Mesothelial cell of epicardium (in vitro differentiated cells): ENCODE results near the gene CUX1. TPM values are rescaled to one million over a fixed set of nuclear protein-coding genes. Genes with fewer than 3 reads are reported as not detected.
A peak's percentile ranks its signal among the peaks of the same experiment; 100 is the strongest.

ENCODE experiments used
- DNase-seq, 2 experiments: peaks; one replicate each; pipeline ENCODE4 v3.0.0; 2021; ENCODE audit warnings: low spot score in 2 of 2; ENCODE audit not compliant: unreplicated experiment in 2 of 2
- H3K27ac Mint-ChIP-seq: 2 replicates; pipeline ENCODE4 v1.8.0; 2021; ENCODE audit warnings: mixed read lengths
- H3K27me3 Mint-ChIP-seq: 2 replicates; pipeline ENCODE4 v1.8.0; 2021; ENCODE audit warnings: low read depth, mixed read lengths
- H3K36me3 Mint-ChIP-seq: 2 replicates; pipeline ENCODE4 v1.8.0; 2021; ENCODE audit warnings: mixed read lengths
- H3K4me1 Mint-ChIP-seq: 2 replicates; pipeline ENCODE4 v1.8.0; 2021; ENCODE audit warnings: mixed read lengths
- H3K4me3 Mint-ChIP-seq: 2 replicates; pipeline ENCODE4 v1.8.0; 2021; ENCODE audit warnings: mild to moderate bottlenecking, moderate library complexity, mixed read lengths
- H3K9me3 Mint-ChIP-seq: 2 replicates; pipeline ENCODE4 v1.8.0; 2021; ENCODE audit warnings: mixed read lengths
- CTCF ChIP-seq: fragments of 200-600 bp; sonication (generic); IDR thresholded peaks from one replicate; pipeline ENCODE4 v1.5.0; 2021; ENCODE audit warnings: antibody characterized with exemption; ENCODE audit not compliant: unreplicated experiment
- total RNA-seq: library from RNA; stranded (reverse); gene quantifications from 3 replicates; pipeline ENCODE4 v1.2.1, GENCODE V29; 2021

CUX1 gene
- total RNA-seq, 1 donor from 2014 or later = 158 TPM

DNA sequence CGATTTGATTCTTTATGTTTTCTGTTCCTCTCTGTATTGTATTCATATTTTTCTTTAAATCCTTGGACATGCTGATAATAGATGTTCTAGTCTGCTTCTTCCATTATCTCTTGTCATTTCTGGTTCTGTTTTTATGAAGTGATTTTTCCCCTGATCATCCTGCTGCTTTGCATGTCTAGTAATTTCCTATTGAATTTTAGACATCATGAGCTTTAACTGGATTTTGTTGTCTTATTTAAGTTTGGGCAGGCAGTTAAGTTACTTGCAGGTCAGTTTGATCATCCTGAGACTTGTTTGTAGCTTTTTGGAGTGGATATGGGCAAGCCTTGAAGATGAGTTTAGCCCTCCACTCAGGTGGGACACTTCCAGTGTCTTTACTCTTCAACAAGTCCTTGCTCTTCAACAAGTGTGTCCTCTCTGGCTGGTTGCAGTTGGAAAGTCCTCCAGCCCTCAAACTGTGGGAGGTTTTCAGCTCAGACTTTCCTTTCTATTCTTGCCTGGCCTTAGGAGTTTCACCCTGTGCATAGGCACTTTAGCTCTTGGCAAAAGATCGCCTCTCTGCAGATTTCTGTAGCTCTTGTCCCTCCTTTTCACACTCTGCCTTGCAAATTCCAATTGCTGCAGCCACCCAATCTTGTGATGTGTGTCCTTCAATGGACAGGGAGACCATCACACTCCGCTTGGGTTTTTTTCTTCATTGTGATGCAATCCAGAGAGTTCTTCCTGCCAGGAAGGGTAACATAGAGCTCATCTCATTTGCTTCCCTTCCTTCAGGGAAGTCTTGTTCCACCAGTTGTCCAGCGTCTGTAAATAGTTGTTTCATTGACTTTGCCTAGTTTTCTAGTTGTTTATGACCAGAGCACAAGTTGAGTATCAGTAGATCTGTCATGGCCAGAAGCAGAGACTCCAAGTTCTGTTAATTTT is 272.0 kb downstream of the CUX1 start:
- H3K9me3 Mint-ChIP-seq = peaks cover 32% of the 10 kb centered on the region
- H3K36me3 Mint-ChIP-seq = peaks cover 44% of the 10 kb centered on the region
- TF ChIP-seq CTCF = no peak
- H3K4me3 Mint-ChIP-seq = no peak overlapping the region
- DNase-seq = no peak
- no peaks in the 10 kb centered on the region for H3K27me3 Mint-ChIP-seq
- peaks cover 12% of the 10 kb centered on the region for H3K4me1 Mint-ChIP-seq
- no peak overlapping the region for H3K27ac Mint-ChIP-seq

DNA sequence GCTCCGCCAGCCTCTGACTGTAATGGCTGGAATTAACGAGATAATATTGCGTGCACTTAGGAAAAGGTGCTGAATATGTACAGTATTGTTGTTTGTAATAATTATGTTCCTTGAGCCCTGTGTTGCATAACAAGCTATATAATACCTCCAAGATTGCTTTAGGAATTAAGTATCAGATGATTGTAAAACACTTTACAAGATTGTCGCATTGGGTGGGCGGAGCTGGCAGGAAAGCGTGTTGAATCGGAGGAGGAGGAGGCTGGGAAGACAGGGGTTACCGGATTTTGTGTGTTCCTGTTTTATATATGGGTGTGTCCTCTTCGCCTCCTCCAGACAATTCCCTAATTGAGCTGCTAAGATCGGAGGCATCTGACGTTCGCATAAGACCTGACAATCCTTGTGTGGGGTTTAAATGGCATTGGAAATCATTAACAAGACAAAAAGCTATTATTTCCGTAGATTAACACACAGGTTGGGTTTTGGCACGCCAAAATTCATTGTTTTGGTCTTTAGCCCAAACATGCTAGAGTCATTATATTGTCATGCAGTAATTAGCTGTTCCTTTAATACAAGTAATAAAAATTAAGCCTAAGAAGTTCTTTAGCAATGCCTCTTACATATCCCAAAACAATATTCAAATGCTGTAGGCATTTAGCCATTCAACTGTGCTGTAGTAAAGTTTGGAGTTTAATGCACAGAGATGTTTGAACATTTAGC is 276.3 kb downstream of the CUX1 start:
- Mint-ChIP-seq H3K27ac (no peak overlapping the region), H3K36me3 (peaks cover 17% of the 10 kb centered on the region), H3K9me3 (peaks cover 13% of the 10 kb centered on the region), H3K4me1 (peaks cover 39% of the 10 kb centered on the region), H3K4me3 (no peak overlapping the region), H3K27me3 (no peaks in the 10 kb centered on the region)
- DNase-seq = no peak
- no peak for TF ChIP-seq CTCF

- Mint-ChIP-seq H3K27ac (peak overlapping the region; percentile 60), H3K4me3 (no peak overlapping the region), H3K9me3 (peaks cover 7% of the 10 kb centered on the region), H3K4me1 (peaks cover 39% of the 10 kb centered on the region), H3K27me3 (no peaks in the 10 kb centered on the region), H3K36me3 (peaks cover 12% of the 10 kb centered on the region)
- TF ChIP-seq CTCF = no peak
- no peak for DNase-seq
These were observed 276.9 kb downstream of the CUX1 start for GRCh38 chr7:102094316-102094650.

GRCh38 chr7:102095321-102096011 is 278.0 kb downstream of the CUX1 start:
- Mint-ChIP-seq H3K4me1 (peaks cover 39% of the 10 kb centered on the region), H3K27me3 (no peaks in the 10 kb centered on the region), H3K4me3 (no peak overlapping the region), H3K36me3 (peaks cover 5% of the 10 kb centered on the region), H3K9me3 (no peaks in the 10 kb centered on the region), H3K27ac (peak overlapping the region; percentile 59)
- no peak for DNase-seq
- no peak for TF ChIP-seq CTCF

DNA sequence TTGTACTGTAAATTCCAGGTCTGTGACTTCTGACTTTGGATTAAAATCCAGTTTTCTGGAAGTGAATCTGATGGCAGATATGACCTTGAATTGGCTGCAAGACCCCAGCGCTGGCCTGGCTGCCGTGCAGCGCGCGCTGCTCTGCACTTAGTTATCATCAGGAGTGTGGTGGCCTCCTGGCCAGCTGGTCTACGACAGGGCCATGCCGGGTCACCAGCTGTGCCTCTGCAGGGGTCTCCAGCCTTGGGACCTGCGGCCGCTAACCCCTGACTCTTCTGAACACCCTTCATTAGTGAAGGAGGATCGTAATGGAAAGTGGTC is 278.5 kb downstream of the CUX1 start:
- DNase-seq = no peak
- Mint-ChIP-seq H3K9me3 (no peaks in the 10 kb centered on the region), H3K4me3 (no peak overlapping the region), H3K27ac (no peak overlapping the region), H3K36me3 (peaks cover 5% of the 10 kb centered on the region), H3K27me3 (no peaks in the 10 kb centered on the region), H3K4me1 (peaks cover 39% of the 10 kb centered on the region)
- TF ChIP-seq CTCF = no peak
